NCI-H2196 (cell line): ENCODE results near the gene GPD2.
"Not testable (repeated sequence)": the region's sequence is repeated elsewhere in the genome, so short reads cannot be mapped to it uniquely, and the experiment has no call there.

Source experiments
- DNase-seq: peaks from one replicate; lab custom pipeline; 2025; ENCODE audit not compliant: unreplicated experiment; lab: John Stamatoyannopoulos, UW

Gene GPD2

GRCh38 chr2:156474401-156474800, 38.2 kb downstream of the GPD2 start:
- no peak for DNase-seq

DNA sequence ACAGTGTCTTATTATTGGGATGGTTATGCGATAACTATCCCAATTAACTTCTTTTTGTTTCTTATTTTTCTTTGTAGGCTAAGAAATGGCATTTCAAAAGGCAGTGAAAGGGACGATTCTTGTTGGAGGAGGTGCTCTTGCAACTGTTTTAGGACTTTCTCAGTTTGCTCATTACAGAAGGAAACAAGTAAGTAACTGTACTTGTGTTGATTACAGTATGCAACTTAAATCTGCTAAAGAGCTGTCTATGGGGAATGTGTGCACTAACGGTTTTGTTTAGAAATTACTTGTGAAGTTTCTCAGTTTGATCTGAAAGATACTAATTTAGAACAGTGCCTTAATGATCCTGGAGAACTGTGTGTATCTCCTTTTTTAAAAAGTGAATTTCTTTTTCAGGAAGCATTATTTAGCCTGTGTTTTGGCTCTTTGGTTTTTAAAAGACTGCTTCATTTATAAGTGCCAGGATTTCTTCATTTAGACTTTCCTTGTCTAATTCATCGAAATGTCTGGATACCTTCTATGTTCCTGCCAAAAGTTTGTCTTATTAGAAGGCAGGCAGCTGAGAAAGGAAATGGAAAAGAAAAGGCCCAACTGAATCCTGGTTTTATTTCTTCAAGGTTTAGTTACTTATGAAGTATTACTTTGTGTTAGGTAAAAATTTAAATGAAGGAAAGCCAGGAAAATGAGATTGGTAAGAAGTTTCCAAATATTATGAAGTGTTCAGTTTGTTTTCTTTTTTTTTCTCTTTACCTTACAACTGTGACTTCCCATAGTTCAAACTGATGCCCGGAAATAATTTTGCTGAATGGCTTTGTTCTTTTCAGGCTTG, 40.1 kb downstream of the GPD2 start:
- no peak for DNase-seq

GRCh38 chr2:156476850-156477206, 40.6 kb downstream of the GPD2 start:
- DNase-seq, result no peak

GRCh38 chr2:156480376-156480775, 44.2 kb downstream of the GPD2 start:
- no peak for DNase-seq

DNA sequence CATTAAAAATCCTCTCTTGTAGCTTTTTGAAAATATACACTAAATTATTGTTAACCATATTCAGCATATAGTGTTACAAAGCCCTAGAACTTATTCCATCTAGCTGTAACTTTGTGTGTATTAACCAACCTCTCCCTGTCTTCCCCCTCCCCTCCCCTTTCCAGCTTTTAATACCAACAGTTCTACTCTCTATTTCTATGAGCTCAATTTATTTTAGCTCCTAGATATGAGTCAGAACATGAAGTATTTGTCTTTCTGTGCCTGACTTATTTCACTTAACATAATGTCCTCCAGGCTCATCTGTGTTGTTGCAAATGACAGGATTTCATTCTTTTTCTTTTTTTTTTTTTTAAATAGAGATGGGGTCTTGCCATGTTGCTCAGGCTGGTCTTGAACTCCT, 45.1 kb downstream of the GPD2 start:
- no peak for DNase-seq

GRCh38 chr2:156483741-156484173, 47.6 kb downstream of the GPD2 start:
- no peak for DNase-seq

GRCh38 chr2:156486147-156486546, 50.0 kb downstream of the GPD2 start:
- DNase-seq, result no peak

- no peak for DNase-seq
Observed at GRCh38 chr2:156486614-156487013, 50.4 kb downstream of the GPD2 start.

DNA sequence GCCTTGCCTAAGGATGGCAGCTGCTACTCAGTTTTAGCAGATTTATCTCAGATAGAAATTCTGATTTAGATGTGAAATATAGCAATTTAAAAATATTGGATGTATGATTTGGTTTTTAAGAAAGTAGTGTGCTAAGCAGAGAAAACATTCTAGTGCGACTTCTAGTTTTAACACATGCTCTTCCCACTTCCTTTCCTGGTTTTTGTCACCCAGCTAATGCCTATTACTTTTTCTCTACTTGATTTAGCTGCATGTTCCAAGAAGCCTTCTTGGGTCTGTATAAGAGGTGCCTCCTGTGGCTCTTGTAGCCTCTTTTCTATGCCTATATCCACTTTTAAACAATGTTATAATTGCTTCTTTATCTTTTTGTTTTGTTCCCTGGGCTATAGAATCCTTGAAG, 53.0 kb downstream of the GPD2 start:
- DNase-seq, result no peak

DNA sequence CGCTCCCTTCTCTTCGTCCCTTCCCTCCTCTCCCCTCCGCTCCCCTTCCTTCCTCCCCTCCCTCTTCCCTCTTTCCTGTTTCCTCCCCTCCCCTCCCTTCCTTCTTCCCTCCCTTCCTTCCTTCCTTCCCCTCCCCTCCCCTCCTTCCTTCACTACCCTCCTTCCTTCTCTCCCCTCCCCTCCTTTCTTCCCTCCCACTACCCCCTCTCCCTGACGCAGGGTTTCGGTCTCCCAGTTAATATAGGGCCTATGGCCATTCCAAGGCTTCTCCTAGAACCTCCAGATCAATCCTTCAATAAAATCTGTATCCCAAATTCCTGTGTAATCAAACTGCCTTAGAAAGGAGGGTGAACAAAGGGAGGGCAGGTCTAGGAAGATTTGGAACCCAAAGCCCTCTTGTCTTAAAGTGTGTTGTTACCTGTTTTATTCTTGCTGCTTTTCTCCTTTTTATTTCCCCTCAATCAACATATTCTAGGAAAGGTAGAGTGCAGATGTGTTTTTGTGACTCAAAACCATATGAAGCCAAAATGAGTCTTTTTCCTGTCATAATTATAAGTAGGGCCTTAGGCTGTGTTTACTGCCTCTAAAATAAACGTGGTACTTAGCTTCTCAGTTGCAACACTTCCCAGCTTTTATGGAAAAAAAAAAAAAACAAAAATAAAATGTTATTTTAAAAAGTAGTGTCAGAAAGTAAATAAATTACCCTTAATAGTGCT, 53.7 kb downstream of the GPD2 start:
- DNase-seq, result no peak

DNA sequence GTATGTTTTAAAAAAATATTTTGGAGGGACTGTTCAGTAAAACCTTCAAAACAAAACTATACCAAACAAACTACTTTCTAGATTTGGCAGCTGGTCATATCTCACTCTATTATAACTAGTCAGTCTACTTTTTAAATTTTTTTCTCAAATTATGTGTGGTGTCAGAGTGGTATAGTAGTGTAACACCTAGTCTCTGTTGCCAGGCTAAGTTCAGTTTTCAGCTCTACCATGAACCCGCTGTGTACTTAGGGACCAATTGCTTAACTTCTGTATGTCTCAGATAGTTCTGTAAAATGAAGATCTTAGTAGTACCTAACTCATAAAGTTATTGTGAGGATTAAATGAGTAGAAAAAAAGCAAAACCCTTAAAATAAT, 54.3 kb downstream of the GPD2 start:
- DNase-seq, result no peak

DNA sequence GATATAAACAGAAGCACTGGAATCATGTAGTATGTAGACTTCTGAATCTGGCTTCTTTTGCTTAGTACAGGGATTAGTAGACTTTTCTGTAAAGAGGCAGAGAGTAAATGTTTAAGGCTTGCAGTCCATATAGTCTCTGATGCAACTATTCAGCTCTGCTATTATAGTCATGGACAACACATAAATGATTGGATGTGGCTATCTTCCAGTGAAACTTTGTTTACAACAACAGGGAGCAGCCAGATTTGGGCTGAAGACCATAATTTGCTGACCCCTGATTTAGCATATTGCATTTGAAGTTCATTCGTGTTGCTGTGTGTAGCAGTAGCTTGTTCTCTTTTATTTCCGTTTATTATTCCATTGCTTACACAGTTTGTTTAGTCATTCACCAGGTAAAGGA, 55.0 kb downstream of the GPD2 start:
- no peak for DNase-seq

DNA sequence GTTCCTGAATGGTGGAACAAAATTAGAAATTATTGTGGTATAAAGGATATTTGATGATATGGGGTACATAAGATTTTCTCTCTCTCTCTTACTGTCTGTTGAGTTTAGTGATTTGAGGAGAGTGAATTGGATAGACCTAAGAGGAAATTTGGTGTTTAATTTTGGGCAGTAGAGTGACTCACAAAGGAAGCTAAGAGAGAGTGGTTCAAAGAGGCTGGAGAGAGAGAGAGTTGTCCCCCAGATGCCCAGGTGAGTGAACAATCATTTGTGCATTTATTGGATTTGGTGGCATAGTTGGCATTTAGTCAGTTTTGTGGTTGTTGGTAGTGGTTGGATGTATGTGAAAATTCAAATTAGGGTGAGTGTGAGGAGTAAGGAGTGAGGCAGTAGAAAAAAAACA, 56.8 kb downstream of the GPD2 start:
- DNase-seq, result no peak

- not testable (repeated sequence) for DNase-seq
Observed at GRCh38 chr2:156495998-156496397, 59.8 kb downstream of the GPD2 start.

DNA sequence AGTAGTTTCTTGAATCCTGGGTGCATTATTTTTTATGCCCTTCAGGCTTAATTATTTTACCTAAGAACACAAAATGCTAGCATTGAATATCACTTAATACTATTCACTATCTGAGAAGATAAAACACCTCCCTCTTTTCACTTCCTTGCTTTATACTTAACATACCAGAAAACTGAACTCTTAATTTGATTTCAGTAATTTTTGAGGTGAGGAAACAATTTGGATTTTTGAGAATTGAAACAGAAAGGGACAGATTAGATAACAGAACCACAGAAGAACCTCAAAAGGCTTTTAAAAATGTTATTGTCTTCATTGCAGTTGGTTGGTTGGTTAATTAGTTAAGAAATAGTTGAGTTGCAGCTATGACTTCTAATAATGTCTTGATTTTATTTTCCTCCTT, 69.5 kb downstream of the GPD2 start:
- no peak for DNase-seq

DNA sequence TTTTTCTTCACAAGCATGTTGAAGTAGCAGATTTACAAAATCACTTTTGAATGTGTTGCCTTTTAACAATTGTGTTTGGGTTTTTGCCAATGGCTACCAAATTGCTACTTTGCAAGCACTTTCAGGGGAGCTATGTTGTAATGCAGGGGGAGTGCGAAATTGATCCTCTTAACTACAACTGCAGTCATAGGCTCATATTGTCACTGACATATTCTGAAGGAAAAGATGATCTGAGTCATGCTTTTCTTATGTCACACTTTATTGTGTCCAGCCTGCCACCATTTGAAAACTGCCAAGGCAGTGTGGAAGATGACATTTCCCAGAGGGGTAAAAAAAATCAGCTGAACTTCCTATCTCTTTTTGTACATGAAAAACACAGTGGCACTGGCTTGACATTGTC, 74.9 kb downstream of the GPD2 start:
- DNase-seq, result no peak

DNA sequence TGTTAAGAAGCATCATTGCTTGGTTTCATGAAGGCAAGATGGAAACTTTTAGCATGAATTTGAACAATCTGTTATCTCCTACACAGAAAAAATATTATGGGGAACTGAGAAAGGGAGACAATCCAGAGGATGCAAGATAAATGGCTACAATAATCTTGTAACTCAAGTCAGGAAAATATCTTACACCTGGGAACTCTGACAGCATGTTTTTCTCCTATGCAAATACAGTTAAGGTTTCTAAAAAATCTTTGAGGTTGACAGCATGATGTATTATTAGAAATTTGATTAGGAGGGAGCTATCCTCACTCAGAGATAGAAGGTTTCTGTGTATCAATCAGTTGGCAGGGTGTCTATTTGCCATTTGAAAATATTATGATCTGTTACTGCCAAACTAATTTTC, 75.6 kb downstream of the GPD2 start:
- no peak for DNase-seq

GRCh38 chr2:156512451-156512850, 76.3 kb downstream of the GPD2 start:
- no peak for DNase-seq

DNA sequence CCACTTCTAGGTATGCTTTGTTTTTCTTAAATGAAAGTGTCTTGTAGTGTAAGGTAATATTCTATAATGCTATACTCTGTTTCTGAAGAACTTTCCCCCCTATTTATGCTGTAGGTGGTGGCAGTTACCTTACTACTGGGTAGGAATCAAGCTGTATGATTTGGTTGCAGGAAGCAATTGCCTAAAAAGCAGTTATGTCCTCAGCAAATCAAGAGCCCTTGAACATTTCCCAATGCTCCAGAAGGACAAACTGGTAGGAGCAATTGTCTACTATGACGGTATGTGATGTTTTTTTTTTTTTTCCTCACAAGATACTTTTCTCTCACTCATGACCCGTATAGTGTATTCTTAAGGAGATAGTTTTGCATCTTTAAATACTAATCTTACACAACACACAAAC, 77.0 kb downstream of the GPD2 start:
- DNase-seq, result no peak

- DNase-seq, result no peak
Observed at GRCh38 chr2:156517419-156517818, 81.2 kb downstream of the GPD2 start.

DNA sequence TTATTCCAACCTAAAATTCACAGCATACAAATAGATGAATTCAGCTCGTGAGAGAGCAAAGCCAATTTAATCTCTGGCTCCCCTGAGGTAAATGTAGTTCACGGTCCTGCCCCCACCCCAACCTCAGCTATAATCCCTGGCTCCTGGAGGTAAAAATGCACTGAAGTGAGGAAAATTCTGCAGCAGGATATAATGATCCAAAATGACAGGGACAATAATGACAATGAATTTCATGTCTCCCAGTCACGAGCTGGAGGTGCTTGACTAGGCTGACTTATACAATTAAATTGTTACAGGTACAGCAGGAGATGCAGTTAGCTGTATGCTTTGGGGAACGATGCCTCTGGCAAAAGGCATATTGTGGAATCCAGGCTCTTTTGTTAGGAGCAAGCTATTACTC, 82.0 kb downstream of the GPD2 start:
- no peak for DNase-seq

GRCh38 chr2:156522864-156523440, 86.8 kb downstream of the GPD2 start:
- no peak for DNase-seq
